DND-41 (cell line): ENCODE measurements around the gene PCED1B.

ENCODE experiments used
- EZH2 ChIP-seq: IDR thresholded peaks from 3 replicates; pipeline ENCODE4 v1.6.1; 2012; ENCODE audit warnings: borderline replicate concordance, low read depth, mild to moderate bottlenecking, moderate library complexity, low read length, inconsistent platforms; ENCODE audit not compliant: severe bottlenecking
- TF ChIP-seq, protein P1 (sequence below): IDR thresholded peaks from 2 replicates; pipeline ENCODE4 v1.5.1; 2012; ENCODE audit warnings: borderline replicate concordance, low read length, moderate library complexity, mild to moderate bottlenecking; ENCODE audit not compliant: poor library complexity, severe bottlenecking; ENCODE audit errors: extremely low read depth

GRCh38 chr12:47053961-47054360, 25.5 kb upstream of the PCED1B start:
- TF ChIP-seq, protein P1, sequence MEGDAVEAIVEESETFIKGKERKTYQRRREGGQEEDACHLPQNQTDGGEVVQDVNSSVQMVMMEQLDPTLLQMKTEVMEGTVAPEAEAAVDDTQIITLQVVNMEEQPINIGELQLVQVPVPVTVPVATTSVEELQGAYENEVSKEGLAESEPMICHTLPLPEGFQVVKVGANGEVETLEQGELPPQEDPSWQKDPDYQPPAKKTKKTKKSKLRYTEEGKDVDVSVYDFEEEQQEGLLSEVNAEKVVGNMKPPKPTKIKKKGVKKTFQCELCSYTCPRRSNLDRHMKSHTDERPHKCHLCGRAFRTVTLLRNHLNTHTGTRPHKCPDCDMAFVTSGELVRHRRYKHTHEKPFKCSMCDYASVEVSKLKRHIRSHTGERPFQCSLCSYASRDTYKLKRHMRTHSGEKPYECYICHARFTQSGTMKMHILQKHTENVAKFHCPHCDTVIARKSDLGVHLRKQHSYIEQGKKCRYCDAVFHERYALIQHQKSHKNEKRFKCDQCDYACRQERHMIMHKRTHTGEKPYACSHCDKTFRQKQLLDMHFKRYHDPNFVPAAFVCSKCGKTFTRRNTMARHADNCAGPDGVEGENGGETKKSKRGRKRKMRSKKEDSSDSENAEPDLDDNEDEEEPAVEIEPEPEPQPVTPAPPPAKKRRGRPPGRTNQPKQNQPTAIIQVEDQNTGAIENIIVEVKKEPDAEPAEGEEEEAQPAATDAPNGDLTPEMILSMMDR, result no peak
- TF ChIP-seq EZH2, result no peak
